Measurements from ENCODE around the gene ZNF343. TPM values are rescaled to one million over a fixed set of nuclear protein-coding genes. Genes with fewer than 3 reads are reported as not detected.

The ZNF343 gene
- total and polyA plus RNA-seq, 2 experiments from 2014 or later = 2.4 to 6.4 TPM

- peaks cover 79% of the 10 kb centered on the region for H3K27me3 Mint-ChIP-seq (ENCODE audit: insufficient read depth, low read depth, poor library complexity)
- H3K4me2 ChIP-seq = peak overlapping the region; percentile 79
- H3K36me3 ChIP-seq (ENCODE audit: insufficient read depth) = no peaks in the 10 kb centered on the region
- H3K4me1 ChIP-seq (ENCODE audit: insufficient read depth) = peaks cover 5% of the 10 kb centered on the region; the same call in 1 of the 2 replicates
- H3K36me3 Mint-ChIP-seq (ENCODE audit: low read depth) = no peaks in the 10 kb centered on the region
- H4K20me1 ChIP-seq (replicated peaks; ENCODE audit: insufficient read depth) = peaks cover 19% of the 10 kb centered on the region
- peaks cover 87% of the 10 kb centered on the region for H3K27me3 ChIP-seq (ENCODE audit: insufficient read depth)
- ATAC-seq = no peak; the same call in 2 of the 3 replicates
- DNase-seq (ENCODE audit: low spot score) = peak; percentile 32
- peak overlapping the region; percentile 58 for H3K4me3 ChIP-seq
- peaks cover 13% of the 10 kb centered on the region; the same call in 2 of the 3 replicates for H3K4me1 Mint-ChIP-seq
- H3K9me2 ChIP-seq (ENCODE audit: insufficient read depth) = no peaks in the 10 kb centered on the region
- H3K27ac Mint-ChIP-seq = no peak overlapping the region
- peak overlapping the region; percentile 96 for H3K4me3 Mint-ChIP-seq
- no peaks in the 10 kb centered on the region for H3K9me3 Mint-ChIP-seq
- TF ChIP-seq CREB1 (CRISPR knock-in tag; IDR thresholded peaks at IDR 0.05; ENCODE audit: low read depth) = no peak
- TF ChIP-seq JUNB (IDR thresholded peaks at IDR 0.05; ENCODE audit: unreplicated experiment) = no peak
- TF ChIP-seq NANOG (IDR thresholded peaks at IDR 0.05; ENCODE audit: borderline replicate concordance) = no peak
- no peak for TF ChIP-seq ZNF114 (CRISPR knock-in tag; IDR thresholded peaks at IDR 0.05)
- no peak for TF ChIP-seq POLR2AphosphoS5 (IDR thresholded peaks at IDR 0.05; ENCODE audit: low read depth)
- TF ChIP-seq EZH2 (IDR thresholded peaks at IDR 0.05; ENCODE audit: low read depth, unreplicated experiment) = no peak
- TF ChIP-seq ZNF462 (CRISPR knock-in tag; IDR thresholded peaks at IDR 0.05) = no peak
- TF ChIP-seq STAT1 (IDR thresholded peaks at IDR 0.05; ENCODE audit: unreplicated experiment) = no peak
- TF ChIP-seq ETS1 (IDR thresholded peaks at IDR 0.05) = no peak
- no peak for TF ChIP-seq CTCF (conservative IDR thresholded peaks at IDR 0.05; ENCODE audit: low read depth in 2 of 2)
- no peak for TF ChIP-seq EZH2phosphoT487 (IDR thresholded peaks at IDR 0.05; ENCODE audit: unreplicated experiment)
- TF ChIP-seq REST (IDR thresholded peaks at IDR 0.05; ENCODE audit: unreplicated experiment) = no peak
- no peak for TF ChIP-seq ZNF331 (CRISPR knock-in tag; IDR thresholded peaks at IDR 0.05; ENCODE audit: low read depth)
- peak overlapping the region; percentile 76 for H2AFZ ChIP-seq
- H3K79me2 ChIP-seq (replicated peaks; ENCODE audit: insufficient read depth) = no peaks in the 10 kb centered on the region
- no peak overlapping the region for H3K27ac ChIP-seq (ENCODE audit: low read depth)
- no peaks in the 10 kb centered on the region for H3F3A ChIP-seq (replicated peaks; ENCODE audit: low read depth)
Measured at GRCh38 chr20:2509468-2509781, 710 bp upstream of the ZNF343 start.
